SK-N-MC (cell line): Measurements from ENCODE around the gene CCL21.

Experiments used
- EZH2 ChIP-seq: fragments of 200-600 bp; sonication (generic); IDR thresholded peaks from one replicate; pipeline ENCODE4 v1.6.1; 2017; ENCODE audit warnings: antibody characterized with exemption
- FOXP2 ChIP-seq: optimal IDR thresholded peaks from 2 replicates; pipeline ENCODE3; 2011; ENCODE audit warnings: mild to moderate bottlenecking, moderate library complexity; ENCODE audit not compliant: insufficient read depth; ENCODE audit errors: extremely low read length, control extremely low read depth
- POLR2AphosphoS5 ChIP-seq: IDR thresholded peaks from 2 replicates; pipeline ENCODE4 v1.6.1; 2012; ENCODE audit warnings: mild to moderate bottlenecking, low read depth, low read length, borderline replicate concordance

DNA sequence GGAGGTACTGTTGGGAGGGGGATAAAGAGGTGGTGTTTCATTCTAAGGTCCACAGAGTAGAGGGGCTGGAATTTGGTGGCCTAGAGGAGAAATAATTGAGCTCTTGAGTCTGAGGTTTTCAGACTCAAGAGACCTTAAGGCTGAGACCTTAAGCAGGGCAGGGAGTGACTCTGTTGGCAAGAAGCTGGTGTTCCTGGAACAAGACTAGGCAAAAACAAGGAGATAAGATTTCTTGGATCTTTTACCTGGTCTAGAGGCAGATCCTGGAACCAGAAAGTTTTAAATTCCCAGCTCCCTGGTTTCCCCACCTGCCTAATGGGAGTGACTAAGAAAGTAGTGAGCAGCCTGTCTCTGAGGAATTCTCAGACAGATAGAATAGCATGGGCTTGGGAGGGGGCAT, 4.1 kb upstream of the CCL21 start:
- no peak for TF ChIP-seq POLR2AphosphoS5
- TF ChIP-seq EZH2, result no peak
- no peak for TF ChIP-seq FOXP2
